NCI-H2029 treated with DMSO at 0.1 percent for 48 hours (cell line): ENCODE measurements around the gene PAPPA2.
"Not testable (repeated sequence)": the region's sequence is repeated elsewhere in the genome, so short reads cannot be mapped to it uniquely, and the experiment has no call there.

Experiments used
- DNase-seq: peaks from one replicate; lab custom pipeline; 2025; lab: John Stamatoyannopoulos, UW

PAPPA2 gene

DNA sequence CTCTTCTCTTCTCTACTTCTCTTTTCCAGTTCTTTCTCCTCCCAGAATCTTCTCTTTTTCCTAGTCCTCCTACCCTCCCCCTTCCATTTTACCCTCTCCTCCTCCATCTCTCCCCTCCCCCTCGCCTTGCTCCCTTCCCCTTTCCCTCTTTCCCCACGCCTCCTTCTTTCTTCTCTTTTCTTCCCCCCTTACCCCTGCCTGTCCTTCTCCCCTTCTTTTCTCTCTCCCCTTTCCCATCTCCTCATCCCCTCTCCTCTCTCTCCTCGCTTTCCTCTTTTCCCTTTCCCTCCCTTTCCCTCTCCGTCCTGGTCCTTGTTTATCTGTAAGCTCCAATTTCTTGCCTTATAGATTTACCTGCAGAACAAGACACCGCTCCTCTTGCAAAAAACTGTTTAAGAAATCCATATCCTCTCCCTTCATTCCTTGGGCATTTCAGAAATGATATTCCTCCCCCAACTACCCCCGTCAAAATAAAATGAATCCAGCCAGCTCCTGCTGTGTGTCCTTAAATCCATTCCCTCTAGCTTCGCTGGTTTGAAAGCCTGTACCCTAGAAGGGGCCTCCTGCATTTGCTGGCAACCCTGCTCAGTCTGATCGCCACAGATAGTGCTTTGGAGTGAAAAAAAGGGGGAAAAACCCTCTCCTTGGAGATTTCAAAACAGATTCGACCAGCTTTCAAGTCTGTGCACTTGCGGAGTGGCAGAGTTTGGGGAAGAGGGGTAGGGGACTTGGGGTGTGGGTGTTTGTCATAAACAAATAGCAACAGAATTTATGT, 89.4 kb downstream of the PAPPA2 start:
- DNase-seq, result no peak

DNA sequence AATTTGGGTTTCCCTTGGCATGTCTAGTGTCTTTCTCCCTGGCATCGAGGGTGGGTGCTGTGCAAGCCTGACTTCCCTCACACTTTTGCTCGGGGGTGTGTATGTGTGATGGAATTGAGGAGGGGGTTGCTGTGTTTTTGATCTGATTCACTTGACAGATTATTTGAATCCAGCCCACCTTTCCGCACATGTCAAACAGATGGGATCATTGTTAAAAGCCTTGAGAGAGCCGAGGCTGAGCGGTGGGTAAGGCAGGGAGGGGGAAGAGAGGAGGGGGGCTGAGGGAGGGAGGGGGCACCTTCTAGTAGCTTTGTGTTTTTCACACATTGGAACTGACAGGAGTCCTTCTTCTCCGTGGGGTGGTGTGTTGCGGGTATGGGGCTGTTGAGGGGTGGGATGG, 90.0 kb downstream of the PAPPA2 start:
- no peak for DNase-seq

DNA sequence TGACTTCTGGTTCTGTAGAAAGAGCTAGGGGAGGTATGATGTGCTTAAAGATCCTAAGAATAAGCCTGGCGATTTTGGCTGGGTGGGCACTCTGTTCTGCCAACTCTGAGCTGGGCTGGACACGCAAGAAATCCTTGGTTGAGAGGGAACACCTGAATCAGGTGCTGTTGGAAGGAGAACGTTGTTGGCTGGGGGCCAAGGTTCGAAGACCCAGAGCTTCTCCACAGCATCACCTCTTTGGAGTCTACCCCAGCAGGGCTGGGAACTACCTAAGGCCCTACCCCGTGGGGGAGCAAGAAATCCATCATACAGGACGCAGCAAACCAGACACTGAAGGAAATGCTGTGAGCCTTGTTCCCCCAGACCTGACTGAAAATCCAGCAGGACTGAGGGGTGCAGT, 93.3 kb downstream of the PAPPA2 start:
- no peak for DNase-seq

DNA sequence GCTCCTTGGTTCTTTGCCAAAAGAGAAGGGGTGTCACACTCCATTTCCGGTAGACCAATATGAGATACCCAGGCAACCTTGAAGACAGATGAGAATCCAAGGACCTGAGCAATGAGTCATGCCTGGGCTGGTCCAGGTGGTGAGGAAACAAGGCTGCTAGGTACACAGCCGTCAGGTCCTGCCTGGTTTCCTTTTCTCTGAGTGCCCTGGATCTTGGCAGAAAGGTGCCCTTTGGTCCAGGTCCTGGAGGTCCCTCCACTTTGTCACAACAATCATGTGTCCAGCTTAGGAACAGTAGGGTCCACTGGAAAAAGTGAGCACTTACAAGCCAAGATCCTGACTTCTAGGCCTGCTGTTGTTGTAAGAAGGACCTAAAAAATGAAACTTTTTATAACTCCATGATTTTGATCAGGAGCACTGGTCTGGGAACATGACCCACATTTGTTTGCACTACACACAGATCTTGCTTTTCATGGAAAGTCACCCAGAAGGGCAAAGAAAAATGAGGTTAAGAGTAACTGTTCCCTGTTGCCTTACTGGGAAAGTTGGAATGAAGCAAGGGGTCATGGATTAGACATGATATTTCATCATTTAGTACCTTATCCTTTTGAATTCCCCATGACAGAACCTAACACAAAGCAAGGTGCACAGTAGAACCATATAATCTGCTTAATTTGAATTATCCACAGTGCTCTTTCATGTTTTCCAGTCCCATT, 94.7 kb downstream of the PAPPA2 start:
- no peak for DNase-seq

DNA sequence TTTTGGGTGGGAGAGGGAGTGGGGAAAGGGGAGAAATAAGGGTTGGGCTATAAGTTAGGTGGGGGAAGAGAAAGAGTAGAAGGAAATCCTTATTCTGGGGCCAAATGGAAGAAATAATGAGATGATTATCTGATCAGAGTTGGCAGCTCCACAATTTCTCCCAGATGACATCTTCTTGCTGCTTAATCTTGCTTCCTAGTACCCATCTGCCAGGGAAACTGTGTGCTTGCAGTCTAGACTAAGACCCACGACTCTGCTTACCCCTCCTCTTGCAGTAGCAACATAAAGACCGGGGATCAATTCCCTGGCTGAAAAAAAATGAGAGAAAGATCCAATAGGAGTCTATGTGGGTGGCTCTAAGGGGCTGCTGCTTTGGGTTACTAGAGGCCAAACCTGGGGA, 95.6 kb downstream of the PAPPA2 start:
- DNase-seq, result no peak

DNA sequence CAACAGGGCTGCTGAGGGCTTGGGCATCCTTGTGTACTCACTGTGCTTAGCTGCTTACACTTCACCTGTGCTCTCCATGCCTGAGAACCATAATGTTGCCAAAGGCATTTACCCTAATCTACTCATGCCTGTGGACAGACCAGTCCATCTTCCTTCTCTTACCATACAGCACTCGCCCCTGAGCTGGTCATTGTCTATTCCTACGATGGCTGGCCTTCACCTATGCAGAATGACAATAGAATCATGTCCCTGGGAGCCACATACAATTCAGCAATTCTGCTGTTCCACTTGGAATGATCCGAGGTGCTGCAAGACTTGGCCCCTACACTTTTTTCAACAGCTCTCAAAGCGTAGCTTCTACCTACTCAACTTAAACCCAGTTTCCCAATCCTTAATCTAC, 96.5 kb downstream of the PAPPA2 start:
- DNase-seq, result no peak

DNA sequence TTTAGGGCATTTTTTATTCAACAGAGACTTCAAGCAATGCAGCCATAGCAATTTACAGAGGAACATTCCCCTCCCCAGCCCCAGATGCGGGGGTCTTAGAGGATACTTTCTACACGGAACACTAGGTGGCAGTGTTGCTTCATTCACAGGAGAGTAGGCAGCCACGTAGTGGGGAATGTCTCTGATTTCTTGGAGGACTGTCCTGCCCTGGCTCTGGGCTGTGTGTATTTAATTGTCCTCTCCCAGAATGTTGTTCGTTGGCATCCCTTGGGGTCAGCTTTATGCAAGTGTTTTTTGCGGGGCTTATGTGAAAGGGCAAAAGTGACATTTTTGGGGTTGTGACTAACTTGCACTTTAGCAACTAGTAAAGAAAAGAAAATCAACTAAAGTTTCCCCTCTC, 96.9 kb downstream of the PAPPA2 start:
- DNase-seq, result no peak

DNA sequence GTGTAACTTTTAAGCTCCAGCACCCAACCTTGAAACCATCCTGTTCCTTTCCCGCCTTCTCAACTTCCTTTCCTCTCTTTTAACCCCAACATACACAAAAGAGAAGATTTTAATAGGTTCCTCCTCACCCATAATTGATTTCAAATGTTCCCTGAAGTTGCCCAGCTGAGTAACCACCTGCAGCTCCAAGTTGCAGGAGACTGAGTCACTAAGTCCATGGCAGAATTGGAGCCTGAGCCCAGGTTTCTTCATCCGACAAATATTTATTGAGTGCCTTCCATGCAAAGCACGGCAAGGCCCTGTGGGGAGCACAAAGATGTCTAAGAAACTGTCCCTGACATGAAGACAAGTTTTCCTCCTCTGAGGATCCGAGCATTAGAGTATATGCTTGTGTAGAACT, 97.7 kb downstream of the PAPPA2 start:
- no peak for DNase-seq

DNA sequence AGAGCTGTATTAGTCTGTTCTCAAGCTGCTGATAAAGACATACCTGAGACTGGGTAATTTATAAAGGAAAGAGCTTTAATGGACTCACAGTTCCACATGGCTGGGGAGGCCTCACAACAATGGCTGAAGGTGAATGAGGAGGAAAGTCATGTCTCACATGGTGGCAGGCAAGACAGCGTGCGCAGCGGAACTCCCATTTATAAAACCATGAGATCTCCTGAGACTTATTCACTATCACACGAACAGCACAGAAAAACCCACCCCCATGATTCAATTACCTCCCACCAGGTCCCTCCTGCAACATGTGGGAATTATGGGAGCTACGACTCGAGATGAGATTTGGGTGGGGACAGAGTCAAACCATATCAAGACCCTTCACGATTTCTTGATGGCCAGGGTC, 98.8 kb downstream of the PAPPA2 start:
- not testable (repeated sequence) for DNase-seq

DNA sequence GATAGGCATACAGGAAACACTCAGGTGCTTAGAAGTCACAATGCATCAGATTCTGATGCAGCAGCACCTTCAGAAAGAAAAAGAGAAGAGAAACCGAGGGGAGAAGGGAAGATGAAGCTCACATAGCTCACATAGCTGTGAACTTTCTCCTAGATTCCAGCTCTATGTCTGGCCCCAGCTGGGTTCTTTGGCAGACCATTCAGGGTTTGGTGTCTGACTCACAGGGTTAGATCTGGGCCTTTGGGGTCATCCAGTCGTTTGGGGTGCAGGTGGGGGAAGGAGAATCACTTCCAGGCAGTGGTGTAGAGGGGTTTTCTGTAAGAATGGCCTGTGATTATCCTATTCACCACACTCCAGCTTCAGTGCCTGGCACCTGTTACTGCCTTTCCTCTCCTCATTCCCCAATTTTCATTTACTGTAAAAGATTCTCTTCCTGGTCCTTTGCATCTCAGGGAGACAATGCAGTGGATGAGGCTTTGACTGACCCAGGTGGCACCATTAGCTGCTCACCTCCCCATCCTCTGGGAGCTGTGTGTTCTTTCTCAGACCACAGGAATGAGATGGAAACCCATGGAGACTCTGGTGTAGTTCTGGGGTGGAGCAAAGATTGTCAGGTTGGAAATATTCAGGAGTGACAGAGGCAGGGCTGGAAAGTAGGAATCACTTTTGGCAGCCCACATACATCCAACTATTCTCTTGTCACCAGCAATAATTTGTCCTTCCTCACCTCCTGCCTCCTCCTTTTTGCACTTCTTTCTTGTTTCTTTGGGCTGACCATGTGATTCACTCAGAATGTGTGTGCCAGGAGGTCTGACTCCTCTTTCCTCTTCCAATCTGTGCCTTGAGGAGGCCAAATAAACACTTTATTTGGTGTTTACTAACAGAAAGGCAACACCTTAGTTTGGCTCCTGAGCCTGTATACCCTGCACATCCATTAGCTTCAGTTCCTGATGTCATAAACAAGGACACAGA, 103.3 kb downstream of the PAPPA2 start:
- DNase-seq, result no peak

DNA sequence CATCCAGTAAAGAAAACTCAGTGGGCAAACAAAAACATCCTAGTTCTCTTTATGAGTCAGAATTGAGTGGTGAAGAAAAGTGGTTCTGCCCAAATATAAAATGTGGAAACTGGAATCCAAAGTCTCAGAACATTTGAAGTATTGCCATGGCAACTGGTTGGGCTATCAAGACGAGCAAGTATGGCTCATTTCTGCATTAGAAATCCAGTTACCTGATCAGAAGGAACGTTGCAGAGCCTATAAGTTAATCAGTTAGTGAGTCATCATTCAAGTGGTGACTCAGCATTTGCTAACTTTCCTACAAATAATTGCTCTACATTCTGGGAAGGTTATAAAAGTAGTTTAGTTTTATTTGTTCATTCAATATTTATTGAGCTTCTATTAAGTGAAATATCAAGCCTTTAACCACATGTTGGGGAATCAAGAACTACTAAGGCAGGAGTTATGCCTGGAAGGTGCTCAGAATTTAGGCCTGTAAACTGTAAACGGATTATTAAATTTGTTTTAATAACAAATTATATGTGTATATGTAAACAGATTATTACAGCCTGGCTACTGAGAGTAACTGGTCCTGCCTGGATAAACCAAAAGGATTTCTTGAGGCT, 104.3 kb downstream of the PAPPA2 start:
- no peak for DNase-seq

DNA sequence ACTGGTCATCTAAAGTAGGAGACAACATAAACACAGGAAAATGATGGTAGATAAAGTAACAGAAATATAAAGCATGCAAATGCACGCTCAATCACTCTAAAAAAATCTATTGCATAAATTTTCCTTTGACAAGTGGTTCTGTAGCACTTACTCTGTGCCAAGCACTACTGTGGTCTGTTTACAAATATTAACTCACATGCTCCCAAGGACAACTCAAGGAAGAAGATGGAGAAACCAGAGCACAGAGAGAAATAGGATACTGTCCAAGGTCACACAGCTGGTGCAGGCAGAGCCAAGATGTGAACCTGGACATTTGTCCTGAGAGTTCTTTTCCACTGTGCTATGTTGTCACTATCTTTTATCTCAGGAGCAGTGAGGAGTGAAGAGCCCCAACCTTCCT, 105.2 kb downstream of the PAPPA2 start:
- no peak for DNase-seq

DNA sequence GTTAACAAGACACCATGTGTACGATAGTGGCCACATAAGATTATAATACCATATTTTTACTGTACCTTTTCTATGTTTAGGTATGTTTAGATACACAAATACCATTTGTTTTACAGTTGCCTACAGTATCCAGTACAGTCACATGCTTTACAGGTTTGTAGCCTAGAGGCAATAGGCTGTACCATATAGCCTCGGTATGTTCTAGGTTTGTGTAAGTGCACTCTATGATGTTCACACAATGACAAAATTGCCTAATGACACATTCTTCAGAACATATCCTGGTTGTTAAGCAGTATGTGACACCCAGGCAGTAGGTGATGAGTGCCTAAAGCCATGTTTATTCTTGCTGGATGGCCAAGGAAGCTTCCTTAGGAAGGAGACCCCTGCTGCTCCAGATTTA, 111.8 kb downstream of the PAPPA2 start:
- no peak for DNase-seq

DNA sequence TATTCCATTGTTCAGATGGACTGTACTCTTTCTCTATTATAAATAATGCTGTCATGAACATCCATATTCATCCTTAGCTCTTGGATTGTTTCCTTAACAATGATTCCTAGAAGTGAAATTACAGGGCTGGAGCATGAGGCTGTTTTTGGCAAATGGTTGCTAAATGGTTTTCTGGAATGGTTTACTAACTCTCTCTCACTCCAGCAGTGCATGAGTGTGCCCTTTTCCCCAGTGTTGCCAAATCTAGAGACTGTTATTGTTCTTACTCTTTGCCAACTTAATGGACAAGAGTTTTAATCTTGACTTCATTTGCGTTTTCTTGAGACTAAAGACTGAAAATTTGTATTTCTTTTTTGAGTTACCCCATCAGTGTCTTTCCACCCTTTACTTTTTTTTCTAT, 113.0 kb downstream of the PAPPA2 start:
- no peak for DNase-seq

DNA sequence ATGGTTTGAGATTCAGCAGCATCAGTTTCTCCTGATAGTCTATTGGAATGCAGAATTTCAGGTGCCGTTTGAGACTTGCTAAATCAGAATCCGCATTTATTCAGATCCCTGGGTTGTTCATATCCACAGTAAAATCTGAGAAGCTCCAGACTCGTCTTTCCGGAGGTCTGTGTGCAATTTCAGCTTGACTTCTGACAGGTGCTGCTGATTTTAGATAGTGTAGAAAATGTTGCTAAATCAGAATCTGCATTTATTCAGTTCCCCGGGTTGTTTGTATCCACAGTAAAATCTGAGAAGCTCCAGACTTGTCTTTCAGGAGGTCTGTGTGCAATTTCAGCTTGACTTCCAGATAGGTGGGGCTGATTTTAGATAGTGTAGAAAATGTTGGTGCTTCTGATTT, 113.7 kb downstream of the PAPPA2 start:
- no peak for DNase-seq

DNA sequence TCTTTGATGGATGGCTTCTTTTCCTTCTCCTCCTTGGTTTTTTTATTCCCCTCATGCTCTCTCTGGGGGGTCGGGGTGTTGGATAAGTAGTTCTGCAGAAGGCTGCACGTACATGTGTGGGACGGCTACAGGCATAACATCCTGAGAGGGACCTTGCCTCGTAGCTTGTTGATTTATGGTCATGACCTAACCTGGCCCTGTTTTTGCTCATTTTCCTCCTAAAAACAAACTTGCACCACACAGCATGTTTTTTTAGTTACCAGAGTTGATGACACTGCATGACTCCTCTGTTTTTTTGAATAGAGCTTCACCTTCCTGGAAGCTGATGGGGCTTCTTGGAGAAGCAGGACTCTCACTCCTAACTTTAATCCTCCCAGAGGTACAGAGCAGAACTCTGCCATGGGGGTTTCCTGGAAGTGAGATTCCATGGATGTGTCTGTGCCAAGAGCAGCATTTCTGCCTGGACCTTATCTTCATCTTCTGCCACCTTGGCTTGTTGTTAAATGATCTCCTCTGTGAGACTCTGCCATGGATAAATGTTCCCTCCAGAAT, 114.7 kb downstream of the PAPPA2 start:
- DNase-seq, result no peak

DNA sequence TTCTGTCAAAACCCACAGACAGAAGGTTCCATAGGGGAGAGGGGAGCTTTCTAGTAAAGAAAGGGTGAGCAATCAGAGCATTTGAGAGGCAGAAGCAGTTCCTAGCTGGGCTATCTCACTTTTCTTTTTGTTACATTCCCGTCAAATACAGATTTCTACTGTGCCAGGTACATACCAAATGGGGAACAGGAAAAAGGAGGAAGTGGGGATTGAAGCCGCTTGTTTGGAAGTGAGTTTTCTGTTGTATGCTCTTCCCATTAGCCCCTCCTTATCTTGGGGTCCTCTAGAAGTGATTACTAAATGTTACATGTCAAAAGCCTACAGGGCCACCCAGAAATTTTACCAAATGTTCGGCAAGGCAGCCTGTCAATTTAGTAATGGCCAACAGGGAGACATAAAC, 116.1 kb downstream of the PAPPA2 start:
- no peak for DNase-seq

DNA sequence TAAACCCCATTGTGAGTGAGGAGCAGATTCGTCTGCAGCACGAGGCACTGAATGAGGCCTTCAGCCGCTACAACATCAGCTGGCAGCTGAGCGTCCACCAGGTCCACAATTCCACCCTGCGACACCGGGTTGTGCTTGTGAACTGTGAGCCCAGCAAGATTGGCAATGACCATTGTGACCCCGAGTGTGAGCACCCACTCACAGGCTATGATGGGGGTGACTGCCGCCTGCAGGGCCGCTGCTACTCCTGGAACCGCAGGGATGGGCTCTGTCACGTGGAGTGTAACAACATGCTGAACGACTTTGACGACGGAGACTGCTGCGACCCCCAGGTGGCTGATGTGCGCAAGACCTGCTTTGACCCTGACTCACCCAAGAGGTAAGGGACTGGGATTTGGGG, 132.2 kb downstream of the PAPPA2 start:
- DNase-seq, result no peak

DNA sequence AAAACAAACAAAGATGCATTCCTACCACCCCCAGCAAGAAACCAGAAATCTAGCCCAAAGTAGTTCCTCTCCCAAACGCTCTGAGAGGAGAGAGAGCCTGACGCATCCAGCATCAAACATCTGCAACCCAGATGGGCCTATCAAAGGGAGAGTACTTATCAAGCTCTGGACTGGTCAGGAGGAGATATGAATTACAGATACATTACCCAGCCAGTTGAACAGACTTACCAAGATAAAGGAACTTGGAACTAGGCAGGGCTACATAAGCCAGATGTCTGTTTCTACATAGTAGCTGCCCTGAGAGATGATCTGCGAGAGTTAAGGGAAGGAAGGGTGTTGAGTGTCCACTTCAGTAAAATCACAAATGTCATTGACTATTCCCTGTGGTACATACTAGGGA, 138.4 kb downstream of the PAPPA2 start:
- no peak for DNase-seq

DNA sequence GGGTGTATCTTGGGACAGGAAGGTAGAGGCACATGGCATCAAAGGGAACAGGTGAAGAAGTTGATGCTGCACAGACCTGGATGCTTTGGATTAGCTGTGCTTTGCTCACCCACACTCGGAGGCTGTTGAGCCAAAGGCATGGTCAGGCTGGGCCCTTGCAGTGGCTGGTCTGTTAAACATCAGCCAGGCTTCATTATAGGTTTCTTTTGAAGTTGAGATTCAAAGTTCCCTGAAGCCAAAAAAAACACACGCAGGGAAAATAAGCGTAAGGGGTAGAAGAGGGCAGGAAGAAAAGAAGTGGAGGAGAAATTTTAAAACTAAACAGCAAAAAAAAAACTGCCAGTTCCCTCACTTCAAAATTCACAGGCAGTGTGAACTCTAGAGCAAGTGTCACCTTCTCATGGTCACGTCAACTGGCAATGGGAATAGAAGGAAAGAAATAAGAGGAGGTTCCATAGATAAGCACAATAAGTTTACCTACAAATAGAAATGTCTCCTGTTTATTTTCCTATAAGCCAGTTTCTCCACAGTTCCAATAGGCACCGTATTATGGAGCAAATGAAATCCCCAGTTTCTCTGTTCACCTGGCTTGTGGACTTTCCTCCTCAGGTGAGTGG, 139.5 kb downstream of the PAPPA2 start:
- DNase-seq, result no peak

DNA sequence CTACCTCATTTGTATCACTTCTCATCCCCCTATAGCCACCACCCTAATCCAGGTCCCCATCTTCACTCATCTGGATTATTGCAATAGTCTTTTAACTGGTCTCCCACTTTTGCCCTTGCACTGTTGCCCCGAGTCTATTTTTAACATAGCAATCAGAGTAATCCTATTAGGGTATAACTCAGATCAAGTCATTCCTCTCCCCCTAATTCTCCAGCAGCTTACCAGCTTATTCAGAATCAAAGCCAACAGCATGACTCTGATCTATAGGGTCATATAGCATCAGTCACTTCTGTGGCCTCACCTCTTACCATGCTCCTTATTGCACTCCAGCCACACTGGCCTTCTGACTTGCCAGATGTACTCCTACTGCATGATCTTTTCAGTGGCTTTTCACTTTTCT, 140.7 kb downstream of the PAPPA2 start:
- no peak for DNase-seq
